GM13976 (cell line): ENCODE results near the gene GALNT3.

Experiments used
- DNase-seq: peaks from one replicate; pipeline ENCODE4 v3.0.0; 2012; ENCODE audit warnings: low spot score
- in situ Hi-C: fragments of 300-500 bp; cut with MboI; formaldehyde crosslinking; loops from one replicate; pipeline ENCODE4 v1.12.0; 2022; ENCODE audit warnings: low sequenced_read_pairs, mixed read lengths, inconsistent platforms; ENCODE audit not compliant: unreplicated experiment
- TF ChIP-seq, protein P1 (sequence below): IDR thresholded peaks from 2 replicates; pipeline ENCODE4 v1.5.1; 2012; ENCODE audit warnings: borderline replicate concordance, mild to moderate bottlenecking; ENCODE audit not compliant: insufficient read depth; ENCODE audit errors: extremely low read depth, missing control alignments, control extremely low read depth

GALNT3 gene

DNA sequence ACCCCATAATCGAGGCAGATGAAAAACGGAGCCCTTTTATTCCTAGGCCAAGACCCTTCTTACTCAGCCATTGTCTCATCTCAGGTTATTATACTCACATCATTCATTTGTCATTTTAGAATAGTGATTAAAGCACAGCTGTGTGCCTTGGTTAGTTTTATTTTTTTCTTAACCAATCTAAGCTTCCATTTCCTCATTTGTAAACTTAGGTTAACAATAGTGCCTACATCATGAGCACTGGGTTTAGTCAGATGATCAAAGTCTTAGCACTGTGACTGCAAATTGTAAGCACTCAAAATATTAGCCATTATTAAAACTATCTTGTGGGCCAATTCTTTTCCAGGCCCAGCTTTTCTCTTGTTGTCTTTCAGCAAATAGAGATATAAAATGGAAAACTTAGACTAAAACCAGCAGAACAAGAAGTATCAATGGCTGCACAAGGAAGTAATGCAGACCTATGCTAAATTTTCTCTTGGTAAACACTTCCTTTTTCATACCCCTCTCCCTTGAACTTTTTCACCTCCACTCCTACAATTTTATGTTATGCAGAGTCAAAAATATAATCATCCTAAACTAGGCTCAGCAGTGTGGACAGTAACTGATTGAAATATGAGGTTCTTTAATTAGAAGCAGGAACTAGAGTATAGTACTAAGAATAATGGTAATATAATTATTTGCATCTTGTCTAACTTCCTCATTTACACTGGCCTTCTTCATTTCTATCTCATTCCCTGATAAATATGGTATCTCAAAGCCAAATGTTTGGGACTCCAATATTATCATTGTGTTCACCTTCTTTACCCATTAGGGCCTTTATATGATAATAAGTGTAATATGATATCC lies 21.5 kb upstream of the GALNT3 start:
- no peak for DNase-seq
- TF ChIP-seq, protein P1, sequence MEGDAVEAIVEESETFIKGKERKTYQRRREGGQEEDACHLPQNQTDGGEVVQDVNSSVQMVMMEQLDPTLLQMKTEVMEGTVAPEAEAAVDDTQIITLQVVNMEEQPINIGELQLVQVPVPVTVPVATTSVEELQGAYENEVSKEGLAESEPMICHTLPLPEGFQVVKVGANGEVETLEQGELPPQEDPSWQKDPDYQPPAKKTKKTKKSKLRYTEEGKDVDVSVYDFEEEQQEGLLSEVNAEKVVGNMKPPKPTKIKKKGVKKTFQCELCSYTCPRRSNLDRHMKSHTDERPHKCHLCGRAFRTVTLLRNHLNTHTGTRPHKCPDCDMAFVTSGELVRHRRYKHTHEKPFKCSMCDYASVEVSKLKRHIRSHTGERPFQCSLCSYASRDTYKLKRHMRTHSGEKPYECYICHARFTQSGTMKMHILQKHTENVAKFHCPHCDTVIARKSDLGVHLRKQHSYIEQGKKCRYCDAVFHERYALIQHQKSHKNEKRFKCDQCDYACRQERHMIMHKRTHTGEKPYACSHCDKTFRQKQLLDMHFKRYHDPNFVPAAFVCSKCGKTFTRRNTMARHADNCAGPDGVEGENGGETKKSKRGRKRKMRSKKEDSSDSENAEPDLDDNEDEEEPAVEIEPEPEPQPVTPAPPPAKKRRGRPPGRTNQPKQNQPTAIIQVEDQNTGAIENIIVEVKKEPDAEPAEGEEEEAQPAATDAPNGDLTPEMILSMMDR = no peak
- in situ Hi-C loops = no loop called here

DNA sequence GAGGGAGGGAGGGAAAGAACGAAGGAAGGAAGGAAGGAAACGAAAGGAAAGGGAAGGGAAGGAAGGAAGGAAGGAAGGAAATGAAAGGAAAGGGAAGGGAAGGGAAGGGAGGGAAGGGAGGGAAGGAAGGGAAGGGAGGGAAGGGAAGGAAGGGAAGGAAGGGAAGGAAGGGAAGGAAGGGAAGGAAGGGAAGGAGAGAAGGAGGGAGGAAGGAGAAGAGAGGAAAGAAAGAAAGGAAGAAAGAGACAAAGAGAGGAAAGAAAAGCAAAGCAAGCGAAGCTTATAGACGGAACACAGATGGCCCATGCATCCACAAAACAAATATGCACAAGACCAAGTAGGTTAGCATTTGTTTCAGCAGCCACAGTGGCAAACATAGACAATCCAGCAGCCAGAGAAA lies 20.4 kb upstream of the GALNT3 start:
- DNase-seq = no peak
- in situ Hi-C loops = no loop called here
- TF ChIP-seq, protein P1 = no peak

DNA sequence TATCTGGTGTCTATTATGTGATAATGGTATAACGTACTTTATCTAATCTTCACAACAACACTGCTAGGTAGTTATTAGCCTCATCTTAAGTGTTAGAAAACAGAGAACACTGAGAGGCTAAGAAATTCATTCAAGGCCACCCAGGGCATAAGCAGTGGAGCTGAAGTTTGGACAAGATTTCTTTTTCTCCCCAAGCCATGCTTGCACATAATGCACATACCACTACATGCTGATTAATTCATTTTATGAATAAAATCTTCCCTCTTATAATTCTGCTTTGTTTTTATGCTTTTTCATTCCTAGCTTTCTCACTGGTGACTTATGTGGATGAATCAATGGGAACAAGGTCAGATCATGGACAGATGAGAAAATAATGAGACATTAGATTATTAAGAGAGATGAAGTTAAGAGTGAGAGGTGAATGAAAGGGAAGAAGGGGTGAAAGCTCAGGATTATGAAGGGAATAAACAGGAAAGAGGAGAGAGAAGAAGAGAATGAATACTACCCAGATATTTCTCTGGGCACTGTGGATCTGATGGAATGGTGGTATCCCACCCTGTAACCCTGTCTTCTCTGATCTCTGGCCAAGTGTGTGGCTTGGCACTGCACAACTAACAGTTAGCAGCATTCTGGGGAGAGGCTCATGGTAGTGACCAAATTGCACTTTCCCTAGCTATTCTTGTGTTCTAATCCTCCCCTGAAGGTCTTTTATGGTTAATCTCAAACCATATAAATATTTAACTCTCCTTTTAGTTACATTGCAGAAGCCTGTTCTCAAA lies 17.7 kb upstream of the GALNT3 start:
- TF ChIP-seq, protein P1 = no peak
- no peak for DNase-seq
- in situ Hi-C loops = no loop called here

GRCh38 chr2:165810418-165810817 lies 16.4 kb upstream of the GALNT3 start:
- TF ChIP-seq, protein P1 = no peak
- DNase-seq = no peak
- in situ Hi-C loops = no loop called here

GRCh38 chr2:165804719-165805118 lies 10.7 kb upstream of the GALNT3 start:
- in situ Hi-C loops = no loop called here

GRCh38 chr2:165803123-165803760 lies 9.2 kb upstream of the GALNT3 start:
- in situ Hi-C loops = no loop called here
- no peak for DNase-seq
- TF ChIP-seq, protein P1 = no peak

More at GRCh38 chr2:165804719-165805118, 10.7 kb upstream of the GALNT3 start:
- DNase-seq = no peak
- TF ChIP-seq, protein P1 = no peak
